Activated T-helper 1 cell treated with Interleukin-2 at 50 U/mL for 16 hours (primary cell): ENCODE measurements around the gene THOC2.

ENCODE experiments used
- DNase-seq: peaks from one replicate; pipeline ENCODE4 v3.0.0-alpha.2; 2020; ENCODE audit warnings: low read depth

The THOC2 gene

GRCh38 chrX:123563167-123563566 lies 169.7 kb downstream of the THOC2 start:
- DNase-seq = no peak

- DNase-seq = no peak
These were observed 170.3 kb downstream of the THOC2 start for GRCh38 chrX:123562342-123563146.

GRCh38 chrX:123561439-123562215 lies 171.2 kb downstream of the THOC2 start:
- DNase-seq = no peak

DNA sequence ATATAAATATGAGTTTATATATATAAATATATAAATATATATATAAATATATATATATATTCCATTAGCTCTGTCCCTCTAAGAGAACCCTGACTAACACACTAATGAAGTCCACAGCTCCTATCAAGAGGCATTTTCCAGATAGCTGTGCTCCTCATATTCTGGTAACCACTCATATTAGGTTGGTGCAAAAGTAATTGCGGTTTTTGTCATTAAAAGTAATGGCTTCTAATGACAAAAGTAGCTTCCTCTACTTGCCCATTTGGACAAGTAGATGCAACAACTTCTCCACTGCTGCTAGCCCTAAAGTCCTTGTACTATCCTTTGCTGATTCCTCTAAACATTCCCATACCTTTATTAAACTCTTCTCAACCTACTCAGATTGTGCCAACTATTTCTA lies 182.0 kb downstream of the THOC2 start:
- no peak for DNase-seq
